ENCODE results near the gene PLEKHM3.

PLEKHM3 gene

GRCh38 chr2:207944979-207945600 is 80.2 kb downstream of the PLEKHM3 start:
- no peak overlapping the region for H3K27ac ChIP-seq
- no peaks in the 10 kb centered on the region for H3K9me3 ChIP-seq
- TF ChIP-seq CTCF (IDR thresholded peaks at IDR 0.05), result no peak
- no peak overlapping the region for H3K4me3 ChIP-seq
- peaks cover 4 to 28% (median 21%) of the 10 kb centered on the region in 3 donors for H3K36me3 ChIP-seq
- no peaks in the 10 kb centered on the region for H3K27me3 ChIP-seq
- DNase-seq, result no peak
- intact Hi-C loops (cut with DNase I; ENCODE audit: low total_unique reads), result no loop called here
- no peaks in the 10 kb centered on the region for H3K4me1 ChIP-seq

GRCh38 chr2:207944334-207944733 is 81.0 kb downstream of the PLEKHM3 start:
- TF ChIP-seq CTCF (IDR thresholded peaks at IDR 0.05), result no peak
- no peaks in the 10 kb centered on the region for H3K4me1 ChIP-seq
- DNase-seq, result no peak
- peaks cover 4 to 28% (median 21%) of the 10 kb centered on the region in 3 donors for H3K36me3 ChIP-seq
- no peak overlapping the region for H3K4me3 ChIP-seq
- no peaks in the 10 kb centered on the region for H3K27me3 ChIP-seq
- no peaks in the 10 kb centered on the region for H3K9me3 ChIP-seq
- intact Hi-C loops (cut with DNase I; ENCODE audit: low total_unique reads), result no loop called here
- no peak overlapping the region for H3K27ac ChIP-seq

GRCh38 chr2:207939342-207940108 is 85.8 kb downstream of the PLEKHM3 start:
- no peak overlapping the region for H3K4me3 ChIP-seq
- no peaks in the 10 kb centered on the region for H3K27me3 ChIP-seq
- intact Hi-C loops (cut with DNase I; ENCODE audit: low total_unique reads), result no loop called here
- H3K36me3 ChIP-seq, result peaks cover 0 to 14% (median 7%) of the 10 kb centered on the region in 3 donors
- H3K9me3 ChIP-seq, result no peaks in the 10 kb centered on the region
- no peak overlapping the region for H3K27ac ChIP-seq
- no peak for TF ChIP-seq CTCF (IDR thresholded peaks at IDR 0.05)
- no peak for DNase-seq
- peaks cover 0 to 9% (median 0%) of the 10 kb centered on the region in 4 donors for H3K4me1 ChIP-seq

GRCh38 chr2:207938886-207939285 is 86.4 kb downstream of the PLEKHM3 start:
- Histone ChIP-seq H3K4me1 (peaks cover 0 to 11% (median 0%) of the 10 kb centered on the region in 4 donors), H3K4me3 (no peak overlapping the region), H3K27me3 (no peaks in the 10 kb centered on the region), H3K9me3 (no peaks in the 10 kb centered on the region), H3K36me3 (peaks cover 0 to 8% (median under 1%) of the 10 kb centered on the region in 3 donors), H3K27ac (no peak overlapping the region)
- TF ChIP-seq CTCF (IDR thresholded peaks at IDR 0.05), result no peak
- DNase-seq, result no peak
- intact Hi-C loops (cut with DNase I; ENCODE audit: low total_unique reads), result no loop called here

- H3K27ac ChIP-seq, result no peak overlapping the region
- H3K36me3 ChIP-seq, result peaks cover 0 to 7% (median 0%) of the 10 kb centered on the region in 3 donors
- H3K27me3 ChIP-seq, result no peaks in the 10 kb centered on the region
- no peak for TF ChIP-seq CTCF (IDR thresholded peaks at IDR 0.05)
- peaks cover 0 to 11% (median 0%) of the 10 kb centered on the region in 4 donors for H3K4me1 ChIP-seq
- no peak for DNase-seq
- no peak overlapping the region for H3K4me3 ChIP-seq
- H3K9me3 ChIP-seq, result no peaks in the 10 kb centered on the region
- intact Hi-C loops (cut with DNase I; ENCODE audit: low total_unique reads), result no loop called here
Measured at GRCh38 chr2:207938415-207938814, 86.9 kb downstream of the PLEKHM3 start.

Measured in tibial artery (tissue), 4 donors.